ENCODE data around the gene SLC16A10.

GRCh38 chr6:111250791-111251354 lies 163.6 kb downstream of the SLC16A10 start:
- no peak for TF ChIP-seq CTCF (IDR thresholded peaks at IDR 0.05)
- no peak for TF ChIP-seq SIN3A (IDR thresholded peaks at IDR 0.05; ENCODE audit: borderline replicate concordance, insufficient read depth, low read depth, low read length)
- TF ChIP-seq POLR2AphosphoS5 (IDR thresholded peaks at IDR 0.05; ENCODE audit: low read depth, low read length), result no peak
